GM19025 (cell line): ENCODE data around the gene PRDM16.

ENCODE experiments used
- ATAC-seq: cut with Tn5 transposase; IDR thresholded peaks from one replicate; pipeline ENCODE4 v1.9.1; 2021; ENCODE audit warnings: mild to moderate bottlenecking, low read depth, moderate library complexity; ENCODE audit not compliant: unreplicated experiment

Gene PRDM16

DNA sequence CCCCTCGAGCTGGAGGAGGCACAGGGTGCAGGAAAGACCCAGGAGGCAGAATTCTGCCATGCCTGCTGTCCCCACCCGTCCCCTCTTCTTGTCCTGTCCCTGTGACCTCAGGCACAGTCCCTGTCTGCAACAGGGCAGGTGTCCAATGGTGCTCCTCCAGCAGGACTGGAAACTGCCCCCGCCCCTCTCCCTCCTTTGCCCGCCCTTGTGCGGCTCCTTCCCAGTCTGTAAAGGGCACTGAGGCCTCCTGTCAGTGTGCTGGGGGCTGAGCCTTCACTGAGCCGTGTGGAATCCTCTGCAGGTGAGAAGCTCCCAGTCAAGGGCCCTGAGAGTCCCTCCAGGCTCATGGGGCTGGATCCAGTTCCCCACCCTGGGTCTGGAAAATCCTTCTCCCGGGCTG, 28.9 kb downstream of the PRDM16 start:
- no peak for ATAC-seq

DNA sequence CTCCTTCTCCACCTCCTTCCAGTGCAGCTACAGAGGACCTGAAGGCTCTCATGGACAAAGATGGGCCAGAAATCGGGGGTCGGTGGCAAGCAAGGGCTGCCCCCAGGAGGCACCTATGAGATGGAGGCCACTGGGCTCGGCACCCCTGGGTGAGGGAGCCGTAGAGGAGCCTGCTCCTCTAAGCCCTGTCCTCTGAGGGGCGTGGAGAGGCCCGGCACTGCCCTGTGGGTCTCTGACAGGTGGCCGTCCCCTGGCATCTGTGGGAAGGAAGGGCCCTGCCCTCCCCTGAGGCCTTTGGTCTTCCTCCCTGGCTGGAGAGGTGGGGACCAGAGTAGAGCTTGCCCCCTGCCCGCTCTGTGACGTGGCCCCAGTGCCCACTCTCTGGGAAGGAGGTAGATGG, 30.9 kb downstream of the PRDM16 start:
- ATAC-seq = no peak

DNA sequence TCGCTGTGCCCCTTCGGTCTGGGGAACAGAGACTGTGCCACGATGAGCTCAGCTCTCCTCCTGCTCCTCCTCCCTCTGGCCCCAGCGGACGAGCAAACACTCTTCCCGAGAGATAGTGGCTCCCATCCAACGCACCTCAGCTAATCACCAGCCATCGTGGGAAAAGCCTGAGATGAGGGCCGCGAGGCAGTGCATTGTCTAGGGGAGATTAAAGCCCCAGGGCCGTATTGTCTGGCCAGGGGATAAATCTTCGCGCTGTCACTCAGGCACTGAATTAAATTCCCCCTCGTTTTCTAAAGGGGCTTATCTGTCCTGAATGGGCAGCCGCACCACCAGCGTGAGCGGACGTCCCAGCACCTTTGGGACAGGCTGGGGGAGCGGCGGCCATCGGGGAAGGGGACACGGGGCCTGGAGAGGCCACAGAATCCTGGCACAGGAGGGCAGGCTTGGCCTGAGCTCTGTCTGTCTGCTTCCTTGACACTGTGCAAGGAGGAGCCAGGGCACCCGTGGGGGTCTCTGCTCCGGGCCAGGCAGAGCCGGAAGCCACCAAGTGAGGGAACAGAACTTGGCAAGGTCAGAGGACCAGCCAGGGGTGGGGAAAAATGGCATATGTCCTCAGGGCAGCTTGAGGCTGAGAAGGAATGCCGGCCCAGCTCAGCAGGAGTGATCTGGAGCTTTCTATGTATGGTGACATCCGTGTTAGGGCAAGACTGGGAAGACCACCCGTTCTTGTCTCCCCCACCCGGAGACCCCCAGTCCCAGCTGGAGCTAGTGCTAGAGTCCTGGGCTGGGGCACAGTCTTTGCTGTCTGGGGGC, 32.3 kb downstream of the PRDM16 start:
- ATAC-seq = no peak

DNA sequence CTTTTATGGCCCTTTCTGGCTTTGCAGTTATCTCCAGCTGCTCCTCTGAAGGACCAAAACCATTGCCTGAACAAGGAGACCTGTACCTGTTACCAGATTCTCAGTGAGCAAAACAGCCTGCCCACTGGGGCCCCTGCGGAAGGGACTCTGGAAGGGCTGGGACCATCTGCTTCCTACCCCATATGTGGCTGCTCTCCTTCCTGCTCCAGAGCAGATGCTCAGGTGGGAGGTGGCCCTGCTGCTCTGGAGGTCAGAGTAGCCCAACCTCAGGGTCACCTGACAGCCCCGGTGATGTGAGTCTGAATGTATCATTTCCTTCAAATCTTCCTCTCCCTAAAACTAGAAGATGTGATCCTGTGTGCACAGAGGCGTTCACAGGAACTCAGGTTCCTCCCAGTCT, 33.6 kb downstream of the PRDM16 start:
- no peak for ATAC-seq

DNA sequence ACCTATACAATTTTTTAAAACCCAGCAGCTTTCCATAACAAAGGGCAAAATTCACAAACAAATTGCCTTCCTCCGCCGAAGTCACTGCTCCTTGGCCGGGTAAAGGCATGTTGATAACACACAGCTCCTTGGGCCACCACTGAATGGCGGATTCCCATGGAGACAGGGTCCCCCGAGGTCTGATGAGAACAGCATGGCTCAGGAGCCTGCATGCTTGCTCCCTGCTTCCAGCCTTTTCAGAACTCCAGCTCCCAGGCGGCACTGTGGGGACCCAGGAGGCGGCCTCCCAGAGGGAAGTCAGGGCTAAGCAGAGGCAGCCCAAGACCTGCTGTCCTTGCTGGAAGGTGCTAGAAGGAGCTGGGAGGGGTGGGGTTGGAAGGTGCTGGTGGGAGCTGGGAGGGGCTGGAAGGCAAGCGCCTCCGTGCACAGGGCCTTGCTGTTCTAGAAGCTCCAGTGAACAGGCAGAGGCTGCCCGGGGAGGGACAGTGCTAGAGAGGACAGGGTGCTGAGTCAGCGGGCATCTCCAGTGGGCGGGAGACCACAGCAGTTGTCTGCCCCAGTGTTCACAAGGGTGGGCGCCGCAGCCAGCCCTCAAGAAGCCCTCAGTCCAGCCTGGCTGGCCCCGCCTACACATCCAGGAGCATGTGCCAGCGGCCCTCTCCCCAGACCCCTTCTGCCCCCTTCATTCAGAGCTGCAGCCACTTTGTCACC, 35.1 kb downstream of the PRDM16 start:
- no peak for ATAC-seq

DNA sequence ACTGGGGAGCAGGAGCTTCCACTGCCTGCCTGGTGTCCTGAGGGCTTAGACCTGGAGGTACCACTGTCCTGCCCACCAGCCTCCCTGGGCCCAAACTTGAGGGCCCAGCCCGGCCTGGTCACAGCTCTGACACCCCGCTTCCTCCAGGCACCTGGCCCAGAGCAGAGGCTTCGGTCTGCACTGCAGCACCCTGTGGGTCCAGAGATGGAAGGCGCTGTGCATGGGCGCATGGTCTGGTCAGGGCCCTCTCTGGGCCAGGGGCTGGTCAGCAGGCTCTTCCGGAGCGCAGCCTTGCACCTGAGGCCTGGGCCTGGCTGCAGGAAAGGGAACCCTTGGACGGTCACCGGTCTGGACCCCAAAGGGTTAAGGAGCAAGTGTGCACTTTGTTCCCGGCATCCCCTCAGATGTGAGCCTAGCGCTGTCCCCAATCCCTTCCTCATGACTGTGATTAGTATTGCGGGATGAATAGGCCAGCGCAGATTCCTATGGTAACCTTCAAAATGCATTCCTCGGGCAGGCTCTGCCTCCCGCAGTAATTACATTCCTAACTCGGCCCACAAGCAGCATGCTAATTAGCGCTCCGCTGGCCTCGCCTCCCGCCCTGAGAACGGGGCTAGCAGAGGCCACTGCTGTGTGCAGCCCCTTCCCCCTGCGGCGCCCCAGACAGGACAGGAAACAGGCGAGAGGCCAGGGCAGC, 36.3 kb downstream of the PRDM16 start:
- no peak for ATAC-seq

DNA sequence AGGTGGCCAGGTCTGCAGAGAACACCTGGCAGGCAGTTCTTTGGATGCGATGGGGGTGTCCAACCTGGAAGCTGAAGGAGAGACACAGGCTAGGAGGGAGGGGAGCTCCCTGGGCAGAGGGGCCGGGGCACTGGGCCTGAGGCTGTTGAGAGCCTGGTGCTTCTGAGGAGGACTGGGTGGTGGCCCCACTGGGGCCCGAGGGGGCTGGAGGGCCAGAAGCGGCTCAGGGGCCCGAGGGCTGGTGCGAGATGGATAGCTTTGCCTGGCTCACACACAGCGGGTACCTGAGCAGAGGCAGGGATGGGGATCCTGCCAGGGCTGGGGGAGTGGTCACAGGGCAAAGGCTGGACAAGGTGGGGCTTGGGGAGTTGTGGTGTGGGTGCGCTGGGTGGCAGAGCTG, 37.2 kb downstream of the PRDM16 start:
- no peak for ATAC-seq

DNA sequence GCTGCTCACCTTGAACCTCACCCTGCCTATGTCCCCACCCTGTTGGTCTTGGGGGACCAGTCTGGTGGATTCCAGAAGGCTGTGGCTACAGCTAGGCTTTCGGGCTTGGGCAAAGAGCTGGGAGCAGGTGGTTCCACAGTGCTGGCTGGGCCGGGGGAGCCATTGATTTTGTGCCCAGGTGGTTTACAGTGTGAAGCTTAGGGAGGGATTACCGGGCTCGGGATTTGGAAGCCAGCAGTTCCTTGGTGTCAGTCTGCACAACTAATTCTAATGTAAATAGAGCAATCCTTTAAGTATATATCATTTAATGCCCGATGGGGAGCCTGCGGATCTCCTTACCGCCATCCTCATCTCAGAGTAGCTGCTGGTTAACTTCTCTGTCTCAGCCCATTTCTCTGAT, 38.2 kb downstream of the PRDM16 start:
- no peak for ATAC-seq

DNA sequence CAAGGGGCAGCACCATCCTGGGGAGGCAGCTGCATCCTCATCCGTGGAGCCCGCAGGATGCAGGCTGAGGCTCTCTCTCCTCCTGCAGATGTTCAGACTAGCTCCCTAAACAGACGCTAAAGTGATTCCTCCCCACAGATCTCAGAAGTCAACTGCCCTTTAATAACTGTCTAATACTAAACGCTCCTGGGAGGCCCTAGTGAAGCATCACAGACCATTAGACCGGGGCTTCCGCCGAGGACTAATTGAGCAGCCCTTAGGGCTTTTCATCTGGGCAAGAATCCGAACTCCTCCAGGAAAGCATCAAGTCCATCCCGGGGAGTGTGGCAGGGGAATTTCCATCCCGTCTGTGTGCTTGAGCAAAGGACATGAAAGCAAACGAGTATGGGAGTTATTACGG, 40.4 kb downstream of the PRDM16 start:
- ATAC-seq = no peak

DNA sequence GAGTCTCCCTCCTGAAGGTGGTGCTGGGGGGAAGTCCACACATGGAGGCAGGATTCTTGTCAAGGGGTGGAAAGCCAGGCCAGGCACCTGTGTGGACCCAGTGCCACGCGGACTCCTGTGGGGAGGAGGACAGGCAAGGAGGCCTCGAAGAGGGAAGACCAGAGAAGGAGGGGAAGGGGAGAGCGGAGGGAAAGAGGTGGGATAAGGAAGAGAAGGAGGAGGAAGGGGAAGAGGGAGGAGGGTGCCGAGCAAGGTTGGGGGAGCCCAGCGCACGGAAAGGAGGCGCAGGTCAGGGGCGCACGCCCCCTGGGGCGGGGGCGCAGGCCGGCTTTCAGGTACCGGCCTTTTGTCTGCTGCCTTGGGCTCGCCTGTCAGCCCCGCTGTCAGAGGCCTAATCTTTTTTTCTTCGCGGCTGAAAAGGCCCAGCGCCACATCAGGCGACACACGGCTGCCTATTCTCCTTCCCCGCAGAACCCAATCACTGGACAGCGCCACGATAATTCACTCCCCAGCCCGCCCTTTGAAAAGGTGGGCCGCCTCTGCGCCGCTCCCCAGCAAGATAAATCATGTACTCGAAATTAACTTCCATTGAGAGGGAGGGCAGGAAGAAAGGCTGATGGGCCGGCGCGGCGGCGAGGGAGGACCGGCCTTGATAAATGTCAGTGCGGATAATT, 42.5 kb downstream of the PRDM16 start:
- ATAC-seq = no peak

DNA sequence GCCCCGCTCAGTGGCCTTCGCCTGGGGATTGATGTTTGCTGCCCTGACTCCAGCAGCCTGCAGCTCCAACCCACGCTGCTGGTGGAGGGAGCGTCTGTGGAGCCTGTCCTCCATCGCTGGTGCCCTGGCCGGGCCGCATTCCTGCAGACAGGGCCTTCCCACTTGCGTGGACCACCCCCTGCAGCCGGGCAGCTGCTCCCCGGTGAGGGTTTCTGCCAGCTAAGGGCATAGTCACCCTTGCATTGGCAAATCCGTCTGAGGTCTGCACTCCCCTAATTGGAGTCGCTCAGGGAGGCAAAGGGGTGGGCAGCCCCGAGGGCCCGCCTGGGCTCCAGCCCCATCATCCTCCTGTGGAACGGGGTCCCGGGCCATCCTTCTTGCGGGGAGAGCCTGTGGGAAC, 43.5 kb downstream of the PRDM16 start:
- no peak for ATAC-seq

DNA sequence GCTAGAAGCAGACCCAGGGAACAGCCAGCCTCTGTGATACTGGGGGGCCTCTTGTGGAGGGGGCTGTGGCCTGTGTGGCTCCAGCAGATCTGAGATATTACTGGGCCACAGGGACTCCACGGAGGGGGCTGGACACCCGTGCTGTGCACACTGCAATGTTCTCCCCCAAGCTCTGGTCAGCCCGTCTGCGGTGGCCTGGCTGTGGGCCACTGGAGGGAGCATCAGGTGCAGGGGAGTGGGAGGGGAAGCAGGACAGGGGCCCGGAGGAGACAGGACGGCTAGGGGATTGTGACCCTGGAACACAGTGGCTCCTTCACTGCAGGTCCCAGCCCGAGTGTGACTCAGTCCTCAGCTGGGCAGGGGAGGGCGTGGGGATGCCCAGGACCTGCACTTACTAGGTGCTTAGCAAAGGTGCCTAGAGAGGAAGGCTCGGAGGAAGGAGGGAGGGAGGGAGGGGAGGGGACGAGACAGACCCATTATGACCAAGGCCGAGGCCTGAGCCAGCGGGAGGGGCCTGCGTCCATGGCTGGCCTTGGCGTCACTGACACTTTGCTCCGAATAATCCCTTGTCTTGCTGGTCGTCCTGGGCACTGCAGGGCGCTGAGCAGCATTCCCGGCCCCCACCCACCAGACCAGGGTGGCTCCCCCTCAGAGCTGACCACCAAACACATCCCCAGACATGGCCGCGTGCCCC, 44.2 kb downstream of the PRDM16 start:
- no peak for ATAC-seq

DNA sequence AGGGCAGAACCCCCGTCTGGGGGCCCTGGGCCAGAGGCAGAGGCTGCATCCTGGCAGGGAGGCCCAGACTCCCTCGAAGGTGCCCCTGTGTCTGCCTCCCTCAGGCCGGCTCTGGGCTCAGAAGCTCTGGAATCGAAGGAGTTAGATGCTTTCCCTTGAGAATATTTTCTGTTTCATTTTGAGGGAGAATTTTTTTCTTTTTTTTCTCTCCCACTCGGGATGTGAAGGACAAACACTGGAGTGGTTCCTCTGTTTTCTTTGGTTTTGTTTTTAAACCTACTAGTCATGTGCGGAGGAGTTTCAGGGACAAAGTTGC, 44.7 kb downstream of the PRDM16 start:
- no peak for ATAC-seq

DNA sequence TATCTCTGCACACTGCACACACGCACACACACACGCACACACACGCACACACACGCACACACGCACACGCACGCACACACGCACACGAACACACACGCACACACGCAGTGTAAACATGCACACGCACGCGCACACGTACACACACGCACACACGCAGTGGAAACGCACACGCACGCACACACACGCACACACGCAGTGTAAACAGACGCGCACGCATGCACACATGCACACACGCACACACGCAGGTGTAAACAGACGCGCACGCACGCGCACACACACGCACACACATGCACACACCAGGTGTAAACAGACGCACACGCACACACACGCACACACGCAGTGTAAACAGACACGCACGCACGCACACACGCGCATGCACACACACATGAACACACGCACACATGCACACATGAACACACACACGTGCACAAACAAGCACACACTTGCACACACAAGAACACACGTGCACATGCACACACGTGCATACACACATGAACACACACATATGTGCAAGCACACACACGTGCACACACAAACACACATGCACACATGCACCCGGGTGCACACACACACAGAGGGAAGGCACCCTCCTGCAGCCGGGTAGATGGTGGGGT, 45.2 kb downstream of the PRDM16 start:
- ATAC-seq = no peak

DNA sequence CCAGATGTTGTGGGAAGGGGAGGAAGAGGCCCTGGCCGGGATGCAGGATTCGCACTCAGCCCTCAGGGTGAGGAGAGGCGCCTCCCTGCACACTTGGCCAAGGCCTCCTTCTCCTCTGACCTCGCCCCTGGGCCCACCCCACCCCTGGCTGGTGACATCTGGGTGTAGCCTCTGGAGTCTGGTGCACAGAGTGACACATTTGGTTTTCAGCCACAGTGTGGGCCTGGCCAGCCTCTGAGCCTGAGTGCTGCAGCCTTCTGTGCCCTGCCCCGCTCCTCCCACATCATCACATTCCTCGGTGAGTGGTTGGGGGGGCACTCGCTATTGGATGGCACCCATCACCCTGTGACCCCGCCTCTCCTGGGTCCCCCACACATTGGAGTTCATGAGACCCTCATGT, 45.8 kb downstream of the PRDM16 start:
- ATAC-seq = no peak

DNA sequence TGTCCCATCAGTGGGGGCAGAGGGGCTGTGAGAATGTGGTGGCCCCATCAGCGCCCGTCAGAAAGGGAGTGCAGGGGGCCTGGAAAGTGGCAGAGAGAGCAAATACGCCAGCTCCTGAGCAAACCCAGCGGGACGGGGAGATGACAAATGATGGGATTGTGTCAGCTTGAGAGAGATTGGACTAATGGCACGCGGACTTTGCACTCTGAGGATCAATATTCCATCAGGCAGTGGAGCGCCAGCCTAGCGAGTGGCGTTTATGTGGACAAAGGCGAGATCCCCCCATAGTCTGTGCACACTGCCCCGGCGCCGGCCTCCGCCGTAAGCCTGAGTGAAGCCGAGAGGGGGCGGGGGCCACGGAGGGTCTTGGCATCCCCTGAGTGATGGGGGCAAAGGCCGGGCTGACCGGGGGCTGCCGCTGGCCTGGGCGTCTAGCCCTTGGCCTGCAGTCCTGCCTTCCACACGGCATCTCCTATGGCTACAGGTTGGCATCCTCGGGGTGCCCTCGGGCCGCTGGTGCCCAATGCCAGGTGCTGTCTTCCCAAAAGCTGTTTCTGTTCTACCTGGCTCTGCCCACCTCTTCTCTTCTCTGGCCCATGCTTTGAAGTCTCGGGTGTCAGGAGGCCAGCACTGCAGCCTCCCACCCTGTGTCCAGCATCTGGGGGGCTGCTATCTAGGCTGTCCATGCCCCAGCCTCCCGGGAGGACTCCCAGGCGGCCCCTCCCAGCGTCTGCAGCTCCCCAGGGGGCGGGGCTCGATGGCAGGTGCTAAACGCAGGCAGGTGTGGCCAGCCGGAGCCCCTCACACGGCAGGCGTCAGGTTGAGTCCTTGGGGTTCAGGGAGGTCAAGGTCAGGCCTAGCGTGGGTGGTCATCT, 46.5 kb downstream of the PRDM16 start:
- ATAC-seq = no peak

DNA sequence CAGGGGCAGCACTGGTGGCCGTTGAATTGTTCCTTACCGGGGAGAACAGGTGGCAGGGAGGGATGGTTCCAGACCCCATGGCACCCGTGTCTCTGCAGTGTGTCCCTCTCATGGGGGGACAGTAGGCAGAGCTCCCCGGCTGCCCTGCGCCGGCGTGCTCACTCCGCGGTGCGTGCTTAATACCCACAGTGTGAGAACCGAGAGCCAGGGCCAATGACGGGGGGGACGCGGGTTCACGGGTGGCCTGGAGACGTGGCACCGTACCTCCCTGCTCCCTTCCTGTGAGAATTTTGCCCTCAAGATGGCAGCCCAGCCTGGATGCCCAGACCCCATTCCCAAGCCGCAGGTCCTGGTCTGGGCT, 47.1 kb downstream of the PRDM16 start:
- no peak for ATAC-seq

DNA sequence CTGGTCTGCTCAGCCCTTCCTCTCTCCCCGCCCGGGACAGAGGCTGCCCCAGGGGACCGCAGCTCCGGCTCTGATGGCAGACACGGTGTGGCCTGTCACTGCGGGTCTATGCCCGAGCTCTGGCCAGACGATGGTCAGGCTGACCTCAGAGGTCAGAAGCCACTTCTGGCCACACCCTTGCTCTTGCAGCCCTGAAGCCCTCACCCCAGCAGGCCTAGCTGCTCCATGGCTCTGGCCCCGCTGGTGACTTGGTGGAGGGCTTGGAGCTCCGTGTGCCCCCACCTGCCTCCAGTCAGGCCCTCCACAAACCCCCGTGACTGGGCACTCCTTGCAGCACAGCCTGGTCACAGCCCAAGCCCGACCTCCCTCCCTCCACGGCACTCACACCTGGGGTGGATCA, 47.6 kb downstream of the PRDM16 start:
- ATAC-seq = no peak

DNA sequence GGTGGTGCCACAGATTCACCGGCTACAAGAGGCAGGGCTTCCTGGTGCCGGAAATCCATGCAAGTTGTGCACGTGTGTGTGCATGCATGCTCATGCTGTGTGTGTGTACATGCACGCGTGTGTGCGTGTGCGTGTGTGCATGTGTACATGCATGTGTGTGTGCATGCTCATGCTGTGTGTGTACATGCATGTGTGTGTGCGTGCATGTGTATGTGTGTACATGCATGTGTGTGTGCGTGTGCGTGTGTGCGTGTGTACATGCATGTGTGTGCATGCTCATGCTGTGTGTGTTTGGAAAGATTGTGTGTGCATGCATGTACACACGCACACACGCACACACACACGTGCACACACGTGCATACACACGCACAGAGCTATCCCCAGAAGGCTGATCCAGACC, 48.9 kb downstream of the PRDM16 start:
- no peak for ATAC-seq
